Uterus (tissue), 4 donors: Measurements from ENCODE around the gene TOMM40. TPM values are rescaled to one million over a fixed set of nuclear protein-coding genes. Genes with fewer than 3 reads are reported as not detected.
A peak's percentile ranks its signal among the peaks of the same experiment; 100 is the strongest.

Source experiments
- DNase-seq, 2 donors: peaks; one replicate each; pipeline ENCODE4 v3.0.0-alpha.2; 2019 to 2020
- H3K27ac ChIP-seq, 2 donors: fragments of 200-600 bp; sonication (generic); 1 replicate in 1 of 2; 2 replicates in 1 of 2; pipeline ENCODE4 v1.5.1; 2016 to 2018
- H3K27me3 ChIP-seq, 2 donors: fragments of 200-600 bp; sonication (generic); one replicate each; pipeline ENCODE4 v1.5.1; 2018 to 2019; ENCODE audit warnings: control low read depth in 1 of 2
- H3K36me3 ChIP-seq, 2 donors: fragments of 200-600 bp; sonication (generic); one replicate each; pipeline ENCODE4 v1.5.1; 2019; ENCODE audit warnings: control low read depth in 1 of 2
- H3K4me1 ChIP-seq, 2 donors: fragments of 200-600 bp; sonication (generic); one replicate each; pipeline ENCODE4 v1.5.1; 2018 to 2019; ENCODE audit warnings: control low read depth in 1 of 2
- H3K4me3 ChIP-seq, 2 donors: fragments of 200-600 bp; sonication (generic); 1 replicate in 1 of 2; 2 replicates in 1 of 2; pipeline ENCODE4 v1.5.1; 2018 to 2019; ENCODE audit warnings: mild to moderate bottlenecking in 1 of 2
- H3K9me3 ChIP-seq, 2 donors: fragments of 200-600 bp; sonication (generic); one replicate each; pipeline ENCODE4 v1.5.1; 2019; ENCODE audit warnings: control low read depth in 1 of 2
- CTCF ChIP-seq, 4 experiments: fragments of 200-600 bp in 2 of 4; fragments of 450-650 bp in 2 of 4; sonication (generic) in 2 of 4; IDR thresholded peaks; one replicate each; pipeline ENCODE4 v1.5.1; 2016 to 2019; ENCODE audit warnings: antibody characterized with exemption in 4 of 4, mild to moderate bottlenecking in 2 of 4, moderate library complexity in 1 of 4
- POLR2A ChIP-seq, 2 donors: fragments of 450-650 bp; IDR thresholded peaks; one replicate each; pipeline ENCODE4 v1.6.1; 2016; ENCODE audit warnings: antibody characterized with exemption in 2 of 2, mild to moderate bottlenecking in 1 of 2, moderate library complexity in 1 of 2
- intact Hi-C: fragments of 100-400 bp; cut with DNase I; formaldehyde crosslinking; loops from one replicate; pipeline ENCODE4 v1.15.1; 2023; ENCODE audit warnings: low total_unique reads
- total RNA-seq, 4 donors: library from RNA; depleted of rRNA in 3 of 4; stranded (reverse); fragments of >200 nt in 3 of 4; gene quantifications; one replicate each; pipeline versions ENCODE4 v1.1.0 to v1.2.4, GENCODE V29; 2014 to 2023
- donor health status: DM: yes; HTN: yes; CAD: no.

TOMM40 gene
- total RNA-seq, 4 donors from 2014 or later, result 10.5 to 38.2 (median 24.1) TPM

GRCh38 chr19:44905437-44906160 is 14.5 kb downstream of the TOMM40 start, which contains the start of gene APOE:
Gene APOE, plus strand, starts transcription at chr19:44905796. Its CDS starts 829 bp downstream, at chr19:44906625.
- peaks cover 0 to 5% of the 10 kb centered on the region in 2 donors for H3K27me3 ChIP-seq
- H3K27ac ChIP-seq, result peak within 1 kb of the TSS in 1 of 2 donors; percentile 7
- no peak for TF ChIP-seq POLR2A (IDR thresholded peaks at IDR 0.05)
- no peak for TF ChIP-seq CTCF (IDR thresholded peaks at IDR 0.05)
- DNase-seq, result no peak
- intact Hi-C loops, result loop anchor here (5.0 kb wide), 1 partner anchor 47 kb away; no protein-coding TSS in a partner anchor
- H3K4me3 ChIP-seq, result peak within 1 kb of the TSS in 1 of 2 donors; percentile 11
- H3K36me3 ChIP-seq, result no peaks in the 10 kb centered on the region
- H3K4me1 ChIP-seq, result no peaks in the 10 kb centered on the region
- H3K9me3 ChIP-seq, result no peaks in the 10 kb centered on the region

- no peak overlapping the region for H3K27ac ChIP-seq
- no peak for TF ChIP-seq CTCF (IDR thresholded peaks at IDR 0.05)
- no peak for TF ChIP-seq POLR2A (IDR thresholded peaks at IDR 0.05)
- H3K36me3 ChIP-seq, result no peaks in the 10 kb centered on the region
- no peak for DNase-seq
- no peak overlapping the region for H3K4me3 ChIP-seq
- H3K9me3 ChIP-seq, result no peaks in the 10 kb centered on the region
- H3K27me3 ChIP-seq, result peaks cover 0 to 5% of the 10 kb centered on the region in 2 donors
- intact Hi-C loops, result loop anchor here (5.0 kb wide), 1 partner anchor 45 kb away; no protein-coding TSS in a partner anchor
- no peaks in the 10 kb centered on the region for H3K4me1 ChIP-seq
These were observed 16.6 kb downstream of the TOMM40 start for GRCh38 chr19:44907613-44908012.

- H3K27me3 ChIP-seq, result peaks cover 0 to 5% of the 10 kb centered on the region in 2 donors
- H3K4me1 ChIP-seq, result no peaks in the 10 kb centered on the region
- H3K9me3 ChIP-seq, result no peaks in the 10 kb centered on the region
- H3K27ac ChIP-seq, result no peak overlapping the region
- TF ChIP-seq CTCF (IDR thresholded peaks at IDR 0.05), result no peak
- TF ChIP-seq POLR2A (IDR thresholded peaks at IDR 0.05), result no peak
- no peaks in the 10 kb centered on the region for H3K36me3 ChIP-seq
- intact Hi-C loops, result loop anchor here (5.0 kb wide), 1 partner anchor 44 kb away; no protein-coding TSS in a partner anchor
- H3K4me3 ChIP-seq, result no peak overlapping the region
- no peak for DNase-seq
These were observed 17.2 kb downstream of the TOMM40 start for GRCh38 chr19:44908074-44908835.

GRCh38 chr19:44908836-44909261 is 17.8 kb downstream of the TOMM40 start:
- H3K4me1 ChIP-seq, result no peaks in the 10 kb centered on the region

More at GRCh38 chr19:44908836-44909261, 17.8 kb downstream of the TOMM40 start:
- Histone ChIP-seq H3K36me3 (no peaks in the 10 kb centered on the region), H3K27ac (no peak overlapping the region), H3K27me3 (peaks cover 0 to 5% of the 10 kb centered on the region in 2 donors), H3K9me3 (no peaks in the 10 kb centered on the region), H3K4me3 (no peak overlapping the region)
- intact Hi-C loops, result loop anchor here (5.0 kb wide), 1 partner anchor 43 kb away; no protein-coding TSS in a partner anchor
- no peak for DNase-seq
- no peak for TF ChIP-seq CTCF (IDR thresholded peaks at IDR 0.05)
- TF ChIP-seq POLR2A (IDR thresholded peaks at IDR 0.05), result no peak
